ENCODE results near the gene TNFRSF21. TPM values are rescaled to one million over a fixed set of nuclear protein-coding genes. Genes with fewer than 3 reads are reported as not detected.

TNFRSF21 gene
- total RNA-seq, 4 donors from 2014 or later: 1.6 to 5.4 (median 3.1) TPM

- intact Hi-C loops (cut with DNase I; ENCODE audit: low total_unique reads): no loop called here
- DNase-seq (ENCODE audit: low spot score in 2 of 2): no peak
- TF ChIP-seq CTCF (IDR thresholded peaks at IDR 0.05) (no peak), POLR2A (IDR thresholded peaks at IDR 0.05) (no peak)
- WGBS, 2 donors: 47 to 60% methylated on average over 3 of the region's 3 CpGs
- no peak overlapping the region for H3K4me3 ChIP-seq (ENCODE audit: low read depth, poor library complexity, severe bottlenecking)
Measured at GRCh38 chr6:47258724-47259347, 50.9 kb downstream of the TNFRSF21 start.

GRCh38 chr6:47256981-47257730 lies 52.5 kb downstream of the TNFRSF21 start:
- intact Hi-C loops (cut with DNase I; ENCODE audit: low total_unique reads): no loop called here
- no peak overlapping the region for H3K4me3 ChIP-seq (ENCODE audit: low read depth, poor library complexity, severe bottlenecking)
- WGBS, 2 donors: 82 to 83% methylated on average over 6 of the region's 6 CpGs
- no peak for TF ChIP-seq POLR2A (IDR thresholded peaks at IDR 0.05)
- no peak for TF ChIP-seq CTCF (IDR thresholded peaks at IDR 0.05)
- no peak for DNase-seq (ENCODE audit: low spot score in 2 of 2)

- no peak for TF ChIP-seq CTCF (IDR thresholded peaks at IDR 0.05)
- no peak for TF ChIP-seq POLR2A (IDR thresholded peaks at IDR 0.05)
- intact Hi-C loops (cut with DNase I; ENCODE audit: low total_unique reads): no loop called here
- WGBS, 2 donors: 88 to 95% methylated on average over 1 of the region's 1 CpG
- DNase-seq (ENCODE audit: low spot score in 2 of 2): no peak
- no peak overlapping the region for H3K4me3 ChIP-seq (ENCODE audit: low read depth, poor library complexity, severe bottlenecking)
Measured at GRCh38 chr6:47256361-47256760, 53.3 kb downstream of the TNFRSF21 start.

- TF ChIP-seq POLR2A (IDR thresholded peaks at IDR 0.05): no peak
- TF ChIP-seq CTCF (IDR thresholded peaks at IDR 0.05): no peak
- no peak overlapping the region for H3K4me3 ChIP-seq (ENCODE audit: low read depth, poor library complexity, severe bottlenecking)
- intact Hi-C loops (cut with DNase I; ENCODE audit: low total_unique reads): no loop called here
- 81 to 86% methylated on average over 3 of the region's 3 CpGs for whole genome bisulfite sequencing, 2 donors
- no peak for DNase-seq (ENCODE audit: low spot score in 2 of 2)
Measured at GRCh38 chr6:47254906-47255305, 54.8 kb downstream of the TNFRSF21 start.

GRCh38 chr6:47254051-47254450 lies 55.7 kb downstream of the TNFRSF21 start:
- no peak for DNase-seq (ENCODE audit: low spot score in 2 of 2)
- 88 to 92% methylated on average over 6 of the region's 6 CpGs for WGBS, 2 donors
- TF ChIP-seq CTCF (IDR thresholded peaks at IDR 0.05) (no peak), POLR2A (IDR thresholded peaks at IDR 0.05) (no peak)
- no peak overlapping the region for H3K4me3 ChIP-seq (ENCODE audit: low read depth, poor library complexity, severe bottlenecking)
- intact Hi-C loops (cut with DNase I; ENCODE audit: low total_unique reads): no loop called here

Measured in lower leg skin (tissue), 4 donors.